ENCODE data around the gene TRPT1. TPM values are rescaled to one million over a fixed set of nuclear protein-coding genes. Genes with fewer than 3 reads are reported as not detected.

TRPT1 gene
- total RNA-seq, 1 donor from 2014 or later: 22.4 TPM

DNA sequence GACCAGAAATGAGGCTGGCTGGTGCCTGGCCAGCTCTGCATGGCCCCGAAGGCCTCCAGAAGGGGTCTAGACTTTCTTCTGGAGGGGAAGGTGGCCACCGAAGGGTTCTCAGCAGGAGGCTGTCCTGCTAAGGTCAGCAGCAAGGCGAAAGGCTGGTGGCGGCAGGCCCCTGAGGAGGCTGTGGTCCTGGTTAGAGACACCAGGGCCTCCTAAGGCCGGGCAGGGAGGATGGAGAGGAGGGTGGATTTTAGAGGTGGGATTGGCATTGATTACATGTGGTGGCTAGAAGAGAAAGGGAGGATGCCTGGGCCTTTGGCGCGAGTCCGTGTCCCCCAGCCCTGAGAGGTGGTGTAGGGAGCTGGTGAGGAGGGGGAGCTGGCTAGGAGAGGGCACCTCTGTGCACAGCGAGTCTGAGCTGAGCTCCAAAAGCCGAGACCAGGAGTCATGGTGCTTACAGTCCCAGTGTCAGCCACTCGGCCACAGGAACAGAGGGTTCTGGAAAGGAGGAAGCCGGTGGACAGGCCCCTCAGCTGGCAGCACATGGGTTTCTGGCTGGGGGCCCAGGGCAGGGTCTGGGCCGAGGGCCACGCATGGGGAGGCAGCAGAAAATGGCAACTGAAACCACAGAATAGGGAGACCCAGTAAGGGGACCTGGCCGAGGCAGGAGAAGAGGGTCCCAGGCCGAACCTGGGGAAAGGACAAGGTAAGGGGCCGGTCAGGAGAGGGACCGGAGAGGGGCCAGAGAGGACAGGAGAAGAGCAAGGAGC lies 17.0 kb downstream of the TRPT1 start:
- H3K27ac ChIP-seq: peak overlapping the region; percentile 17
- H3K9me3 ChIP-seq: no peaks in the 10 kb centered on the region
- H3K4me3 ChIP-seq: no peak overlapping the region
- peaks cover 10% of the 10 kb centered on the region for H3K36me3 ChIP-seq
- H3K4me1 ChIP-seq: peaks cover 47% of the 10 kb centered on the region
- ATAC-seq (no peak), DNase-seq (peak; percentile 63)
- no peaks in the 10 kb centered on the region for H3K27me3 ChIP-seq
- intact Hi-C loops (cut with DNase I): no loop called here
- TF ChIP-seq, protein P1, sequence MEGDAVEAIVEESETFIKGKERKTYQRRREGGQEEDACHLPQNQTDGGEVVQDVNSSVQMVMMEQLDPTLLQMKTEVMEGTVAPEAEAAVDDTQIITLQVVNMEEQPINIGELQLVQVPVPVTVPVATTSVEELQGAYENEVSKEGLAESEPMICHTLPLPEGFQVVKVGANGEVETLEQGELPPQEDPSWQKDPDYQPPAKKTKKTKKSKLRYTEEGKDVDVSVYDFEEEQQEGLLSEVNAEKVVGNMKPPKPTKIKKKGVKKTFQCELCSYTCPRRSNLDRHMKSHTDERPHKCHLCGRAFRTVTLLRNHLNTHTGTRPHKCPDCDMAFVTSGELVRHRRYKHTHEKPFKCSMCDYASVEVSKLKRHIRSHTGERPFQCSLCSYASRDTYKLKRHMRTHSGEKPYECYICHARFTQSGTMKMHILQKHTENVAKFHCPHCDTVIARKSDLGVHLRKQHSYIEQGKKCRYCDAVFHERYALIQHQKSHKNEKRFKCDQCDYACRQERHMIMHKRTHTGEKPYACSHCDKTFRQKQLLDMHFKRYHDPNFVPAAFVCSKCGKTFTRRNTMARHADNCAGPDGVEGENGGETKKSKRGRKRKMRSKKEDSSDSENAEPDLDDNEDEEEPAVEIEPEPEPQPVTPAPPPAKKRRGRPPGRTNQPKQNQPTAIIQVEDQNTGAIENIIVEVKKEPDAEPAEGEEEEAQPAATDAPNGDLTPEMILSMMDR (IDR thresholded peaks at IDR 0.05): no peak

DNA sequence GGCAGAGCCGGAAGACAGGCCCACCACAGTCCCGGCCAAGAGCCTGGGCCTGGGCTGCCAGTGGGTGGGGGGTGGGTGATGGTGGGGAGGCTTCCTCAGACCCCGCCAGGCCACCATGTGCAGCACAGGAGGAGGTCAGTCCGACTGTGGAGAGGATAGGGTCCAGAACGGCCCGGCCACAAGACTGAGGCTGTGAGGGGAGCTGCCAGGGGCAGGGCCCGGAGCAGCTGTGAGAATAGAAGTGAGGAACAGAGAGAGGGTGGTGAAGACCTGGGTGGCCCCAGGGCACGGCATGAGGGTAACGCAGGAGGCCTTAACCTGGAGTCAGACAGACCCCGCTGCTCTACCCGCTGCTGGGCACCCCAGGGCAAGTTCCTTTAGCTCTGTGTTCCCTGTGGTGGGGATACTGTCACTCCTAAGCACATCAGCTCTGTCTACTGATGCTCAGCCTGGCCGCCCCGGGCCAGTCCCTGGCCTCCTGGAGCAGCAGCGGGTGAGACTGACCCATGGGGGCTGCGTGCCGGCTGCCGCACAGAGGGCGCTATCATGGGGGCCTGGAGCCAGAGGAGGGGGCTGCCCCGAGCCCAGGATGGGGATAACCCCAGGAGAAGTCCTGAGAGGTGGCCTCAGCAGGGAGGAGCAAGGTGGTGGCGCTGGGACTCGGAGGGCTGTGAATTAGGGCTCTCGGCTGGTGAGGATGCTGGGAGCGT lies 17.7 kb downstream of the TRPT1 start:
- TF ChIP-seq, protein P1 (IDR thresholded peaks at IDR 0.05): no peak
- Histone ChIP-seq H3K4me3 (peak overlapping the region; percentile 54), H3K36me3 (peaks cover 17% of the 10 kb centered on the region), H3K9me3 (no peaks in the 10 kb centered on the region), H3K27ac (peak overlapping the region; percentile 88), H3K4me1 (peaks cover 47% of the 10 kb centered on the region), H3K27me3 (no peaks in the 10 kb centered on the region)
- ATAC-seq (no peak), DNase-seq (no peak)
- intact Hi-C loops (cut with DNase I): no loop called here

DNA sequence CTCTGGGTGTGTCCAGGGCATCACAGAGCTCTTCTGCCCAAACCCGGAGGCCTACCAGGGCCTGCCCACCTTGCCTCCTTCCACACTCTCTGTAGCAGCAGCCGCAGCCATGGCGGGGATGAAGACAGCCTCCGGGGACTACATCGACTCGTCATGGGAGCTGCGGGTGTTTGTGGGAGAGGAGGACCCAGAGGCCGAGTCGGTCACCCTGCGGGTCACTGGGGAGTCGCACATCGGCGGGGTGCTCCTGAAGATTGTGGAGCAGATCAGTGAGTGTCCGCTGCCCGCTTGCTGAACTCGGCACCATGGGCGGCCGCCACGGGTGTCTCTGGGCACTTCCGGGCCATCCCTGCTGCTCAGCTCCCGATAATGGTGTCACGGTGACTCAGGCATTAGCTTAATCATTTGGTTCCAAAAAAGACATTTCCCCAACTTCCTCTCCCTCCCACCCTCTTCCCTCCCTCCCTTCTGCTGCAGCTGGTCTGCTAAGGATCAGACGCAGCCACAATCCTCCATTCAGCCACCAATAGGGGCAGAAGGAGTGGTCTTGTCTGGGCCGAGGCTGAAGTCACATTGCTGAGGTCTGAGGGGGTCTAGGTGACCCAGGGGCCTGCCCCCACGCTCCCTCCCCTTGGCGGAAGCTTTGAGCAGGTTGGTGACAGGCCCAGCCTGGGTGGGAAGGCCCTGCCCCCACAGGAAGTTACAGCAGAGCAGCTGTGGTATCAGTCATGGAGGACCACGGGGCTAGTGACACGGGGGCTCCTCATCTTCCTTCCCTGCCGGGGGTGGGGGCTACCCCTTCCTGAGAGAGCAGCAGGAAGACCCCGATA lies 18.5 kb downstream of the TRPT1 start:
- Histone ChIP-seq H3K4me3 (peak overlapping the region; percentile 54), H3K27ac (peak overlapping the region; percentile 88), H3K4me1 (peaks cover 47% of the 10 kb centered on the region), H3K27me3 (no peaks in the 10 kb centered on the region), H3K36me3 (peaks cover 25% of the 10 kb centered on the region), H3K9me3 (no peaks in the 10 kb centered on the region)
- TF ChIP-seq, protein P1 (IDR thresholded peaks at IDR 0.05): no peak
- DNase-seq: peak; percentile 83
- ATAC-seq: peak; percentile 60
- intact Hi-C loops (cut with DNase I): no loop called here

DNA sequence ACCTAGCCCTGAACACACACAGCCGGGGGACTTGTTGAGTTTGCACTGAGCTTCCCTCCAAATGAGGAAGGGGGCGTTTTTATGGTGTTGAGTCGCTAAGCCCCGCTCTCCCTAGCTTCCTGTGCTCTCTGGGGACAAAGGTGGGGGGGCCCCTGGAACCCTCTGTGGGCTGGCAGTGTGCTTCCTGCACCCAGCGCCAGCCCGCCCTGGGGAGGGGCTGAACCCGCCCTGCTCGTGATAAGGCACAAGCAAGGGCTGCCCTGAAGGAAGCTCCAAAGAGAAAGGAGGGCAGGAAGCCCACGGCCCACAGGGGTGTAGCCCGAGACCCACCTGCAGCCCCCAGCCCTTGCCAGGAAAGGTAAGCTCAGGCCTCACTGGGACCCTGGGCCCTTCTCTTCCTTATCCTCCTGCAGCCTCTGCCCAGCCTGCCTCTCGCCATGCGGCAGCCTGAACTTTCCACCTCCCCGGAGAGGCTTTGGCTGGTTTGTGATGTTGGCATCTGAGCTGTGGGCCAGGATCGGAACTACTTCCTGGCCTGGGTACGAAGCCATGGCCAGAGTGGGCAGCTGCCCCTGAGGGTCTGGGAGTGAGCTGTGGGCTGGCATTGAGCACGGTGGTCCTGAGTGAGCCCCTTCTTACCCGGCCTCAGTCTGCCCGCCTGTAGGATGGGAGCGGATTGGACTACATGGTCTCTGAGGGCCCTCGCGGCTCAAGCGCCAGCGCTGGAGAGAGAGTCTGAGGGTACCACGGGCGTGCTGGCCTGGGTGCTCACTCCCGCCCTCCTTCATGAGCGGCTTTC lies 19.3 kb downstream of the TRPT1 start, which contains the start of gene FERMT3:
TSS of gene FERMT3 (plus strand) at position 265 of the 799 bp plus-strand sequence. CDS start 644 bp downstream, outside the sequence.
- ATAC-seq (peak; percentile 69), DNase-seq (peak; percentile 88)
- intact Hi-C loops (cut with DNase I): no loop called here
- H3K27me3 ChIP-seq: no peaks in the 10 kb centered on the region
- peak within 1 kb of the TSS; percentile 54 for H3K4me3 ChIP-seq
- peak within 1 kb of the TSS; percentile 88 for H3K27ac ChIP-seq
- TF ChIP-seq, protein P1 (IDR thresholded peaks at IDR 0.05): no peak
- peaks cover 28% of the 10 kb centered on the region for H3K36me3 ChIP-seq
- H3K9me3 ChIP-seq: no peaks in the 10 kb centered on the region
- H3K4me1 ChIP-seq: peaks cover 47% of the 10 kb centered on the region
